IPS-18a (cell line): ENCODE results near the gene YTHDF1.

Experiments used
- H3K27ac ChIP-seq: one replicate; pipeline ENCODE4 v1.5.1; 2013; ENCODE audit warnings: low read length
- H3K27me3 ChIP-seq: one replicate; pipeline ENCODE4 v1.6.1; 2013; ENCODE audit warnings: mild to moderate bottlenecking, low read length; ENCODE audit not compliant: control insufficient read depth, insufficient read depth
- H3K36me3 ChIP-seq: one replicate; pipeline ENCODE4 v1.6.1; 2013; ENCODE audit warnings: low read depth, low read length; ENCODE audit not compliant: control insufficient read depth
- H3K4me1 ChIP-seq: one replicate; pipeline ENCODE4 v1.6.1; 2013; ENCODE audit warnings: low read depth, low read length; ENCODE audit not compliant: control insufficient read depth
- H3K4me3 ChIP-seq: one replicate; pipeline ENCODE4 v1.5.1; 2013; ENCODE audit warnings: low read length
- H3K9ac ChIP-seq: one replicate; pipeline ENCODE4 v1.6.1; 2013; ENCODE audit warnings: mild to moderate bottlenecking, low read length, moderate library complexity
- H3K9me3 ChIP-seq: one replicate; pipeline ENCODE4 v1.6.1; 2013; ENCODE audit warnings: low read depth, low read length; ENCODE audit not compliant: control insufficient read depth

The YTHDF1 gene

DNA sequence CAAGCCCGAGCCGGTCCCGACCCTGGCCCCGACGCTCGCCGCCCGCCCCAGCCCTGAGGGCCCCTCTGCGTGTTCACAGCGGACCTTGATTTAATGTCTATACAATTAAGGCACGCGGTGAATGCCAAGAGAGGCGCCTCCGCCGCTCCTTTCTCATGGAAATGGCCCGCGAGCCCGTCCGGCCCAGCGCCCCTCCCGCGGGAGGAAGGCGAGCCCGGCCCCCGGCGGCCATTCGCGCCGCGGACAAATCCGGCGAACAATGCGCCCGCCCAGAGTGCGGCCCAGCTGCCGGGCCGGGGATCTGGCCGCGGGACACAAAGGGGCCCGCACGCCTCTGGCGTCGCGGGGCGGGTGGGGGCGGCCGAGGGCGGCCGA lies 37.5 kb downstream of the YTHDF1 start:
- peak overlapping the region; percentile 61 for H3K9ac ChIP-seq
- no peaks in the 10 kb centered on the region for H3K9me3 ChIP-seq
- no peak overlapping the region for H3K27ac ChIP-seq
- H3K36me3 ChIP-seq: no peaks in the 10 kb centered on the region
- H3K4me3 ChIP-seq: peak overlapping the region; percentile 62
- H3K4me1 ChIP-seq: peaks cover 11% of the 10 kb centered on the region
- peaks cover 49% of the 10 kb centered on the region for H3K27me3 ChIP-seq

- peak overlapping the region; percentile 61 for H3K9ac ChIP-seq
- peaks cover 54% of the 10 kb centered on the region for H3K27me3 ChIP-seq
- no peaks in the 10 kb centered on the region for H3K36me3 ChIP-seq
- no peaks in the 10 kb centered on the region for H3K9me3 ChIP-seq
- H3K27ac ChIP-seq: no peak overlapping the region
- H3K4me1 ChIP-seq: peaks cover 11% of the 10 kb centered on the region
- peak overlapping the region; percentile 62 for H3K4me3 ChIP-seq
These were observed 38.0 kb downstream of the YTHDF1 start for GRCh38 chr20:63177785-63178445.

DNA sequence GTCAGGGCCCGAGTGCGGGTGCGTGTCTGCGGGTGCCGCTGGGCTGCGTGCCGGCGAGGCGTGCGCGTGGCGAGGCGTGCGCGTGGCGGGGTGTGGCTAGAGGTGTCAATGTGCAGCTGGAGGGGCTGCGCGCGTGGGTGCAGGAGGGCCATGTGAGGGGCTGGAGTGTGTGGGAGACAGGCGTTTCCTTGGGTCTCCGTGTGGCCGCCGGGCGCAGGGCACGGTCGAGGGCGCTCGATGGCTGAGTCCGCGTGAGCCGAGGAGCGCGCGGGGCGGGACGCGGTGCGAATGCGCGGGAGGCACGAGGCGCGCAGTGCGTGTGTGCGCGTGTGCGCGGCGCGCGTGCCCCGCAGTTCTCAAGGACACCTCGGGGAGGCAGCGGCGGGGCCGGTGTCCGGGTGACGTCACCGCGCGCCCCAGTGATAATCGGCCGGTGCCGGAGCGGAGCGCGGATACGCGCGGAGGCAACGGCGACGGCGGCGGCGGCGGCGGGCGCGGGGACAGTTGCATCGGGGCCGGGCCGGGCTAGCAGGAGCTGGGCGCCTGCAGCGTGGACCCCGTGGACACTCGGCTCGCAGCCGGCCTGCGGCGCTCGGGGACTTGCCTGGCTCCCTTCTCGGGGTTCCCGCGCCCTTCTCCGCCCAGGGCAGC lies 38.7 kb downstream of the YTHDF1 start:
- Histone ChIP-seq H3K4me1 (peaks cover 11% of the 10 kb centered on the region), H3K27ac (no peak overlapping the region), H3K27me3 (peaks cover 59% of the 10 kb centered on the region), H3K36me3 (no peaks in the 10 kb centered on the region), H3K9me3 (no peaks in the 10 kb centered on the region), H3K4me3 (peak overlapping the region; percentile 62), H3K9ac (peak overlapping the region; percentile 61)

- H3K27ac ChIP-seq: no peak overlapping the region
- H3K27me3 ChIP-seq: peaks cover 66% of the 10 kb centered on the region
- peaks cover 11% of the 10 kb centered on the region for H3K4me1 ChIP-seq
- H3K4me3 ChIP-seq: peak overlapping the region; percentile 15
- no peaks in the 10 kb centered on the region for H3K36me3 ChIP-seq
- H3K9ac ChIP-seq: no peak overlapping the region
- no peaks in the 10 kb centered on the region for H3K9me3 ChIP-seq
These were observed 39.4 kb downstream of the YTHDF1 start for GRCh38 chr20:63176427-63177133.

DNA sequence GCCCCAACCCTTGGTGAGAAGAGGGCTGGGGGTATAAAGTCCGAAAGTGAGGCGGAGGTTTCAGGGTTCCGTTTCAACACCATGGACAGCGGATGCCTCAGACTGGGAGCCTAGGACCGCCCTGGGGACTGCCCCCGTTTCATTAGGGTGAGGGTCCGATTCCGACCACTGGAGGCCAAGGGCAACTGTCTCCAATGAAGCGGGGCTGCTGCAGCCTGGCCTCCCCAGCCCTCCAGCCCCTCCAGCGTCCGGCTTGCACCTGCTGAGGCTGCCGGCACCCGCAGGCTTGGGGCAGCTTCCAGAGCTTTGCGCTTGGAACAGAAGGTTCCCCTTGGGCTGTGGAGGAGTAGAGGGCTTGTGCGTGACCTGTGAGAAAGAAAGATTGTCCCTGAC lies 39.9 kb downstream of the YTHDF1 start:
- Histone ChIP-seq H3K9me3 (no peaks in the 10 kb centered on the region), H3K4me3 (peak overlapping the region; percentile 15), H3K9ac (no peak overlapping the region), H3K27ac (no peak overlapping the region), H3K36me3 (no peaks in the 10 kb centered on the region), H3K27me3 (peaks cover 71% of the 10 kb centered on the region), H3K4me1 (peaks cover 11% of the 10 kb centered on the region)

DNA sequence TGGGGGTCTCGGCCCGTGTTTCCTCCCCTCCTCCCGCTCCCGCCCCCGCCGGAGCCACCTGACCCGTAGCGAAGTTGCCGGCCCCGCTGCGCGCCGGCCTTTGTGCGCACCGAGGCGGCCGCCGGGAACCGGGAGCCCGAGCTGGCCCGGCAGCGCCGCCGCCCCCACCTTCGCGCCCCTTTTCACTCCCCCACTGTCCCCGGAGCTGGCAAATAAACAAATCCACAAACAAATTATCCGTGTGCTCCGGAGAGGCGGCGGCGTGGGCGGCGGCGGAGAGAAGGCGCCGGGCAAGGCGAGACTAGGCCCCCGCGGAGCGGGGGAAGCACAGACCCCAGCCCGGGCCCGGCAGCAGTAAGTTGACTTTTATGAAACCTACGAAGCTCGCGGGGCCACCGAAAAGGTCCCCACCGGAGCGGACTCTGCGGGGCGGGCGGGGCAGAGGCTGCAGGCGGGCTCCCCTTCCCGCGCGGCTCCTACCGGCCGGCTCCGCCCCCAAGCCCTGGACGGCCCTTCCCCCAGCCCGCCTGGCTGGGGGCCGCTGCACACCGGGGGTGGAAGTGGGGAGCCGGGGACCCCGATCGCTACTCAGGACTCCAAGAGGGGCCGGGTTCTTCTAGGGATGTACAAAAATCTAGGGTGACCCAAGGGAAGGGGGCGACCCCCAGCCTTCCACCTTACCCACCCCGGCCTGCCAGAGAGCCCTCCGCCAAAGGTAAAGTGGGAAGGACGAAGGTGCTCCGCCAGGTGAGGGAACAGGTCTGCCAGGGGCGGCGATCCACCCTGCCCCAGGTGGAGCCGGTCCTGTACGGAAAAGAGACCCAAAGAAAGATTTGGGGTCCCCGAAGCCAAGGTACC lies 40.7 kb downstream of the YTHDF1 start:
- Histone ChIP-seq H3K4me1 (peaks cover 11% of the 10 kb centered on the region), H3K4me3 (peak overlapping the region; percentile 15), H3K36me3 (no peaks in the 10 kb centered on the region), H3K27me3 (peaks cover 79% of the 10 kb centered on the region), H3K9me3 (no peaks in the 10 kb centered on the region), H3K27ac (no peak overlapping the region), H3K9ac (no peak overlapping the region)

DNA sequence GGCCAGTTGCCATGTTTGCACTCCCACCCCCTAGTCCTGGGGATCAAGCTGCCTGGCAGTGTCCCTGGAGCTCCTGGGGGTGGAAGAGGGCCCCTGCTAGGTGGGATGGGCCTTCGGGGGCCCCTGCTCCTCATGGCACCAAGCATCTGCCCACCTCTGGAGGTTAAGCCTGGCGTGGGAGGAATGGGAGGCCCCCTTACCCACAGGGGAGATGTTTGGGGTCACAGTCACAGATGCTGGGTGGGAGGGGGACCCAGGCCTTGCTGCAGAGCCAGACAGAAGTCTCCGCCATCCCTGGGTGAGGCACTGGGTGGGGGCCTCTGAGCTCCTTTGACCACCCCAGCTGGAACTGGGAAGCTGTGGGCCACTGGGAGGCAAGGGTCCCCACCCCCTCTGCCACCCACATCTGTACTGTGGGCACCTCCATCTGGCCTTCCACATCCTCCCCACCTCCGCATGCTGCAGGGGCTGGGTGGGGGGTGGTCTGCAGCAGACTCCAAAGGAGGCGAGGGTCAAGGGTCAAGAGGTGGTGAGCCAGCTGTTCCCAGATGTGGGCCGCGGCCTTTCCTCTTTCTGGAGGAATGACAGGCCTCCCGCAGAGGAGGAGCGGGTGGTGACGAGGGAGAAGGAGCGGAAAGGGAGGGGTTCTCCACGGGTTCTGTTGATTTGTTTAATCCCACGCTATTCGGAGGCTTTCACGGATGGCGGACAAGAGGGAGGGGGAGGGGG lies 41.5 kb downstream of the YTHDF1 start:
- H3K36me3 ChIP-seq: no peaks in the 10 kb centered on the region
- H3K27ac ChIP-seq: no peak overlapping the region
- peaks cover 10% of the 10 kb centered on the region for H3K4me1 ChIP-seq
- no peak overlapping the region for H3K9ac ChIP-seq
- H3K4me3 ChIP-seq: peak overlapping the region; percentile 15
- H3K27me3 ChIP-seq: peaks cover 79% of the 10 kb centered on the region
- no peaks in the 10 kb centered on the region for H3K9me3 ChIP-seq

GRCh38 chr20:63173552-63174191 lies 42.3 kb downstream of the YTHDF1 start:
- H3K27me3 ChIP-seq: peaks cover 79% of the 10 kb centered on the region

DNA sequence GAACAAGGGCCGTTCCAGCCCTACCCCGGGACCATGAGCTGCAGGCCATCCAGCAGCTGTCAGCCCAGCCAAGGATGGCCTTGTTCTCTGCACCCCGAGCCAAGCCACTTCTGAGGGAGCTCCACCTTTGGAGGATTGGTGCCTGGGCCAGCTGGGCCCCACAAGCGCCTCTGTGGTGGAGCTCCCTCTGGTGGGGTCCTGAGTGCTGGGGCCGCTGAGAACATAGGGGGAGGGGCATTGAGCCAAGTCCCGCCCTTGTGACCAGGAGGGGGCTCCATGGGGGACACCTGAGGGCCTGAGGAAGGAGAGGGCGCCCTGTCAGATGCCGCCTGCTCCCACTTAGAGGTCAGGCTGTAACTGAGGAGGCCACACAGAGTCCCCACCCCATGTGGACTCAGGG lies 43.2 kb downstream of the YTHDF1 start:
- peaks cover 72% of the 10 kb centered on the region for H3K27me3 ChIP-seq
- peaks cover 9% of the 10 kb centered on the region for H3K4me1 ChIP-seq
- no peak overlapping the region for H3K9ac ChIP-seq
- H3K9me3 ChIP-seq: no peaks in the 10 kb centered on the region
- no peak overlapping the region for H3K4me3 ChIP-seq
- no peaks in the 10 kb centered on the region for H3K36me3 ChIP-seq
- no peak overlapping the region for H3K27ac ChIP-seq

More at GRCh38 chr20:63173552-63174191, 42.3 kb downstream of the YTHDF1 start:
- no peaks in the 10 kb centered on the region for H3K9me3 ChIP-seq
- H3K4me3 ChIP-seq: no peak overlapping the region
- no peaks in the 10 kb centered on the region for H3K36me3 ChIP-seq
- no peak overlapping the region for H3K9ac ChIP-seq
- H3K27ac ChIP-seq: no peak overlapping the region
- H3K4me1 ChIP-seq: peaks cover 9% of the 10 kb centered on the region

DNA sequence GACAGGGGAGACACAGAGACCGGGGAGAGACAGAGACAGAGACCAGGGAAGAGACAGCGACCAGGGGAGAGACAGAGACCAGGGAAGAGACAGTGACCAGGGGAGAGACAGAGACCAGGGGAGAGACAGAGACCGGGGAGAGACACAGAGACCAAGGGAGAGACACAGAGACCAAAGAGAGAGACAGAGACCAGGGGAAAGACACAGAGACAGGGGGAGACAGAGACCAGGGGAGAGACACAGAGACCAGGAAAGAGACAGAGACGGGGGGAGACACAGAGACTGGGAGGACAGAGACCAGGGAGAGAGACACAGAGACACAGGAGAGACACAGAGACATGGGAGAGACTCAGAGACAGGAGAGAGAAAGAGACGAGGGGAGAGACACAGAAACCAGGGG lies 43.9 kb downstream of the YTHDF1 start:
- peaks cover 9% of the 10 kb centered on the region for H3K4me1 ChIP-seq
- no peak overlapping the region for H3K9ac ChIP-seq
- H3K4me3 ChIP-seq: no peak overlapping the region
- no peaks in the 10 kb centered on the region for H3K9me3 ChIP-seq
- H3K36me3 ChIP-seq: no peaks in the 10 kb centered on the region
- H3K27ac ChIP-seq: no peak overlapping the region
- peaks cover 65% of the 10 kb centered on the region for H3K27me3 ChIP-seq
